Measurements from ENCODE around the gene BTLA.
"Not testable (repeated sequence)": the region's sequence is repeated elsewhere in the genome, so short reads cannot be mapped to it uniquely, and the experiment has no call there.

Gene BTLA

GRCh38 chr3:112437146-112438022, 61.9 kb downstream of the BTLA start:
- peak; percentile 24 to 59 (median 42) for DNase-seq

- DNase-seq = no peak
Observed at GRCh38 chr3:112429960-112430359, 69.3 kb downstream of the BTLA start.

GRCh38 chr3:112427123-112427522, 72.1 kb downstream of the BTLA start:
- no peak for DNase-seq

- no peak for DNase-seq
Observed at GRCh38 chr3:112425858-112426750, 73.2 kb downstream of the BTLA start.

- no peak for DNase-seq
Observed at GRCh38 chr3:112425382-112425781, 73.9 kb downstream of the BTLA start.

- no peak for DNase-seq
Observed at GRCh38 chr3:112424394-112424793, 74.9 kb downstream of the BTLA start.

- DNase-seq = not testable (repeated sequence)
Observed at GRCh38 chr3:112422921-112423320, 76.4 kb downstream of the BTLA start.

- not testable (repeated sequence) for DNase-seq
Observed at GRCh38 chr3:112418526-112418925, 80.7 kb downstream of the BTLA start.

GRCh38 chr3:112417696-112418318, 81.5 kb downstream of the BTLA start:
- no peak for DNase-seq

- DNase-seq = no peak
Observed at GRCh38 chr3:112416391-112417212, 82.7 kb downstream of the BTLA start.

- DNase-seq = no peak
Observed at GRCh38 chr3:112415390-112415789, 83.9 kb downstream of the BTLA start.
